PC-3 (cell line): ENCODE results near the gene CRB1. TPM values are rescaled to one million over a fixed set of nuclear protein-coding genes. Genes with fewer than 3 reads are reported as not detected.

Experiments used
- ATAC-seq: fragments of 200-7000 bp; cut with Tn5 transposase; 2 replicates; pipeline ENCODE4 v1.9.1; 2020; ENCODE audit warnings: mild to moderate bottlenecking, moderate library complexity
- BruUV-seq: library from RNA; stranded (reverse); fragments of 400-500 nt; replicated peaks from 2 replicates; lab custom pipeline; 2021; lab: Mats Ljungman, UMichigan
- CTCF ChIA-PET: fragments of 300-600 bp; sonication (Branson Sonifier 250); formaldehyde crosslinking; loops from one replicate; lab custom pipeline; 2022; ENCODE audit warnings: antibody characterized with exemption; lab: Charles Lee
- POLR2A ChIA-PET: fragments of 300-600 bp; sonication (Branson Sonifier 250); formaldehyde crosslinking; loops from one replicate; lab custom pipeline; 2022; ENCODE audit warnings: antibody characterized with exemption; ENCODE audit not compliant: unreplicated experiment; lab: Charles Lee
- DNase-seq: peaks from one replicate; pipeline ENCODE4 v3.0.0-alpha.2; 2015
- H2AFZ ChIP-seq: fragments of 300-600 bp; sonication (generic); 2 replicates; pipeline ENCODE4 v1.6.0; 2016; ENCODE audit warnings: antibody characterized with exemption, low read length
- H3F3A ChIP-seq: fragments of 300-600 bp; sonication (generic); one replicate; pipeline ENCODE4 v1.6.0; 2017; ENCODE audit warnings: antibody characterized with exemption, low read length, control low read depth, mild to moderate bottlenecking; ENCODE audit not compliant: unreplicated experiment
- H3K27ac ChIP-seq: fragments of 300-600 bp; sonication (generic); 2 replicates; pipeline ENCODE4 v1.5.1; 2016; ENCODE audit warnings: mild to moderate bottlenecking, low read length
- H3K27me3 ChIP-seq: fragments of 300-600 bp; sonication (generic); 2 replicates; pipeline ENCODE4 v1.6.1; 2016; ENCODE audit warnings: low read length, mixed read lengths
- H3K36me3 ChIP-seq: fragments of 300-600 bp; sonication (generic); 2 replicates; pipeline ENCODE4 v1.6.1; 2016; ENCODE audit warnings: low read depth, mixed run types, low read length, mixed read lengths
- H3K4me1 ChIP-seq: fragments of 300-600 bp; sonication (generic); 2 replicates; pipeline ENCODE4 v1.5.1; 2016; ENCODE audit warnings: low read length; ENCODE audit not compliant: insufficient read depth
- H3K4me2 ChIP-seq: fragments of 300-600 bp; sonication (generic); 2 replicates; pipeline ENCODE4 v1.6.0; 2016; ENCODE audit warnings: low read length
- H3K4me3 ChIP-seq: fragments of 300-600 bp; sonication (generic); 2 replicates; pipeline ENCODE4 v1.5.1; 2016; ENCODE audit warnings: mild to moderate bottlenecking, low read length, mixed read lengths
- H3K79me2 ChIP-seq: fragments of 300-600 bp; sonication (generic); 2 replicates; pipeline ENCODE4 v1.6.1; 2017; ENCODE audit warnings: low read length, mixed read lengths
- H3K9ac ChIP-seq: fragments of 300-600 bp; sonication (generic); 2 replicates; pipeline ENCODE4 v1.6.0; 2016; ENCODE audit warnings: mild to moderate bottlenecking, low read length
- H3K9me2 ChIP-seq: fragments of 300-600 bp; sonication (generic); replicated peaks from 2 replicates; pipeline ENCODE4 v1.6.1; 2016; ENCODE audit warnings: mixed run types, low read length, mixed read lengths
- H3K9me3 ChIP-seq: fragments of 300-600 bp; sonication (generic); 2 replicates; pipeline ENCODE4 v1.6.1; 2016; ENCODE audit warnings: low read length, mixed read lengths
- H4K20me1 ChIP-seq: fragments of 300-600 bp; sonication (generic); 2 replicates; pipeline ENCODE4 v1.6.1; 2016; ENCODE audit warnings: low read length, mixed read lengths
- EZH2 ChIP-seq: fragments of 300-600 bp; sonication (generic); IDR thresholded peaks from one replicate; pipeline ENCODE4 v1.6.1; 2017; ENCODE audit warnings: antibody characterized with exemption, mild to moderate bottlenecking, low read length; ENCODE audit not compliant: unreplicated experiment
- EZH2phosphoT487 ChIP-seq: fragments of 300-600 bp; sonication (generic); IDR thresholded peaks from 2 replicates; pipeline ENCODE4 v1.6.1; 2018; ENCODE audit warnings: mild to moderate bottlenecking, antibody characterized with exemption, low read length, borderline replicate concordance
- intact Hi-C: fragments of 100-400 bp; cut with micrococcal nuclease; formaldehyde crosslinking; loops from 2 replicates; pipeline ENCODE4 v1.9.0; 2023
- total RNA-seq: library from RNA; depleted of rRNA; stranded (reverse); fragments of >200 nt; gene quantifications from 2 replicates; pipeline ENCODE4 v1.2.3, GENCODE V29; 2014
- TF ChIP-seq, protein P1 (sequence below): fragments of 300-600 bp; sonication (generic); conservative IDR thresholded peaks from 2 replicates; pipeline ENCODE4 v1.5.1; 2017; ENCODE audit warnings: antibody characterized with exemption, low read depth, mild to moderate bottlenecking, low read length

Gene CRB1
- total RNA-seq, 1 experiment from 2014 or later: 0.07 TPM

DNA sequence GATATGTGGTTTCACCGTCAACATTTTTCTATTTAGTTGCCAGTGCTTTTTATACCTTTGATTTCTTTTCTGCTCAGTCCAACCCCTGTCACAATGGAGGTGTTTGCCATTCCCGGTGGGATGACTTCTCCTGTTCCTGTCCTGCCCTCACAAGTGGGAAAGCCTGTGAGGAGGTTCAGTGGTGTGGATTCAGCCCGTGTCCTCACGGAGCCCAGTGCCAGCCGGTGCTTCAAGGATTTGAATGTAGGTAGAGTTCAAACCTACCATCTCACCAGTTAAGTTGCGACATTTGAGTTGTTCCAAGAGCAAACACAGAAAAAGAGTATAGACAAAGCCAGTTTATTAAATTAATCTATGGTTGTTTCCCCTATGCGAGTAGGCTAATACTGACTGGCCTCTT is 161.3 kb downstream of the CRB1 start:
- Histone ChIP-seq H3K36me3 (no peaks in the 10 kb centered on the region), H4K20me1 (no peaks in the 10 kb centered on the region), H3K79me2 (no peaks in the 10 kb centered on the region), H3K4me2 (no peak overlapping the region), H2AFZ (no peak overlapping the region), H3K9me2 (no peaks in the 10 kb centered on the region), H3K4me3 (no peak overlapping the region), H3K4me1 (no peaks in the 10 kb centered on the region), H3K27ac (no peak overlapping the region), H3K9ac (no peak overlapping the region), H3K9me3 (no peaks in the 10 kb centered on the region), H3F3A (no peaks in the 10 kb centered on the region), H3K27me3 (no peaks in the 10 kb centered on the region; the same call in 1 of the 2 replicates)
- CTCF ChIA-PET: no interaction called here
- TF ChIP-seq EZH2phosphoT487: no peak
- TF ChIP-seq, protein P1, sequence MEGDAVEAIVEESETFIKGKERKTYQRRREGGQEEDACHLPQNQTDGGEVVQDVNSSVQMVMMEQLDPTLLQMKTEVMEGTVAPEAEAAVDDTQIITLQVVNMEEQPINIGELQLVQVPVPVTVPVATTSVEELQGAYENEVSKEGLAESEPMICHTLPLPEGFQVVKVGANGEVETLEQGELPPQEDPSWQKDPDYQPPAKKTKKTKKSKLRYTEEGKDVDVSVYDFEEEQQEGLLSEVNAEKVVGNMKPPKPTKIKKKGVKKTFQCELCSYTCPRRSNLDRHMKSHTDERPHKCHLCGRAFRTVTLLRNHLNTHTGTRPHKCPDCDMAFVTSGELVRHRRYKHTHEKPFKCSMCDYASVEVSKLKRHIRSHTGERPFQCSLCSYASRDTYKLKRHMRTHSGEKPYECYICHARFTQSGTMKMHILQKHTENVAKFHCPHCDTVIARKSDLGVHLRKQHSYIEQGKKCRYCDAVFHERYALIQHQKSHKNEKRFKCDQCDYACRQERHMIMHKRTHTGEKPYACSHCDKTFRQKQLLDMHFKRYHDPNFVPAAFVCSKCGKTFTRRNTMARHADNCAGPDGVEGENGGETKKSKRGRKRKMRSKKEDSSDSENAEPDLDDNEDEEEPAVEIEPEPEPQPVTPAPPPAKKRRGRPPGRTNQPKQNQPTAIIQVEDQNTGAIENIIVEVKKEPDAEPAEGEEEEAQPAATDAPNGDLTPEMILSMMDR: no peak
- no peak for TF ChIP-seq EZH2
- POLR2A ChIA-PET: no interaction called here
- intact Hi-C loops: no loop called here
- no TSS peak for BruUV-seq
- DNase-seq (no peak), ATAC-seq (no peak)

DNA sequence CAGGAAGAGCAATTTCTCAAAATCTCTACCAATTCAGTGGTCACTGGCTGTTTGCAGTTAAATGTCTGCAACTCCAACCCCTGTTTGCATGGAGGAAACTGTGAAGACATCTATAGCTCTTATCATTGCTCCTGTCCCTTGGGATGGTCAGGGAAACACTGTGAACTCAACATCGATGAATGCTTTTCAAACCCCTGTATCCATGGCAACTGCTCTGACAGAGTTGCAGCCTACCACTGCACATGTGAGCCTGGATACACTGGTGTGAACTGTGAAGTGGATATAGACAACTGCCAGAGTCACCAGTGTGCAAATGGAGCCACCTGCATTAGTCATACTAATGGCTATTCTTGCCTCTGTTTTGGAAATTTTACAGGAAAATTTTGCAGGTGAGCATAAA is 167.2 kb downstream of the CRB1 start:
- DNase-seq (no peak), ATAC-seq (no peak)
- no TSS peak for BruUV-seq
- no peaks in the 10 kb centered on the region for H4K20me1 ChIP-seq
- H3K9me2 ChIP-seq: no peaks in the 10 kb centered on the region
- CTCF ChIA-PET: no interaction called here
- intact Hi-C loops: no loop called here
- TF ChIP-seq, protein P1: no peak
- TF ChIP-seq EZH2: no peak
- no peak for TF ChIP-seq EZH2phosphoT487
- no peaks in the 10 kb centered on the region for H3K27me3 ChIP-seq
- H3K36me3 ChIP-seq: no peaks in the 10 kb centered on the region
- H3K4me1 ChIP-seq: no peaks in the 10 kb centered on the region
- no peak overlapping the region for H3K27ac ChIP-seq
- no peak overlapping the region for H3K4me3 ChIP-seq
- POLR2A ChIA-PET: no interaction called here
- H3K9ac ChIP-seq: no peak overlapping the region
- no peaks in the 10 kb centered on the region for H3K9me3 ChIP-seq
- no peaks in the 10 kb centered on the region for H3K79me2 ChIP-seq
- no peak overlapping the region for H3K4me2 ChIP-seq
- H3F3A ChIP-seq: no peaks in the 10 kb centered on the region
- no peak overlapping the region for H2AFZ ChIP-seq

DNA sequence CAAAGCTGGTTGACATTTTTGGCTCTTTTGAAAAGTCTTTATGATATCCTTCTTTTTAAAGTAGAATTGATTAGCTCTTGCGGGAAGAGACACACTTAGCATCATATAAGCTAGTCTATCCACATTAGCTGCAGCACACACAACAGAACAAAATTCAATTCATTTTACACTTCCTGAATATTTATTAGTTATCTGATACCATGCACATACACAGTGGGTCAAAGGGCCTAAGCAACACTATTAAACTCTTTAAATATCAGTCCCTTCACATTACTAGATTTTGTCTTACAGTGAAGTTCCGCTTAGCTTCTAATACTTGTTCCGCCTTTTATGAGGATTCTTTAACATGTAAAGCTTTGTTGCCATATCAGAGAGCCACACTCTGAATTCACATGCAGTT is 169.5 kb downstream of the CRB1 start:
- no peak overlapping the region for H3K4me3 ChIP-seq
- ATAC-seq (no peak), DNase-seq (no peak)
- H3K9me3 ChIP-seq: no peaks in the 10 kb centered on the region
- H3F3A ChIP-seq: no peaks in the 10 kb centered on the region
- CTCF ChIA-PET: no interaction called here
- TF ChIP-seq EZH2: no peak
- no peak for TF ChIP-seq EZH2phosphoT487
- TF ChIP-seq, protein P1: no peak
- BruUV-seq: no TSS peak
- POLR2A ChIA-PET: no interaction called here
- H2AFZ ChIP-seq: no peak overlapping the region
- no peak overlapping the region for H3K9ac ChIP-seq
- H3K79me2 ChIP-seq: no peaks in the 10 kb centered on the region
- no peaks in the 10 kb centered on the region for H4K20me1 ChIP-seq
- no peaks in the 10 kb centered on the region for H3K4me1 ChIP-seq
- no peak overlapping the region for H3K27ac ChIP-seq
- intact Hi-C loops: no loop called here
- no peaks in the 10 kb centered on the region for H3K27me3 ChIP-seq
- H3K9me2 ChIP-seq: no peaks in the 10 kb centered on the region
- H3K4me2 ChIP-seq: no peak overlapping the region
- no peaks in the 10 kb centered on the region for H3K36me3 ChIP-seq
